Liver (tissue), 9 donors: ENCODE data around the gene ANO4. TPM values are rescaled to one million over a fixed set of nuclear protein-coding genes. Genes with fewer than 3 reads are reported as not detected.

Source experiments
- DNase-seq: peaks from one replicate; pipeline ENCODE4 v3.0.0-alpha.2; 2017; ENCODE audit warnings: low spot score
- H3K27ac ChIP-seq, 2 donors: one replicate each; pipeline ENCODE4 v1.7.0; 2013; ENCODE audit warnings: inconsistent platforms in 2 of 2, low read length in 2 of 2, control low read depth in 1 of 2, low read depth in 1 of 2, mild to moderate bottlenecking in 1 of 2
- H3K27me3 ChIP-seq, 4 donors: one replicate each; pipeline versions ENCODE4 v1.6.1 to v1.7.0; 2013; ENCODE audit warnings: low read length in 3 of 4, inconsistent platforms in 1 of 4, mild to moderate bottlenecking in 1 of 4, moderate library complexity in 1 of 4; ENCODE audit not compliant: control insufficient read depth in 4 of 4, insufficient read depth in 4 of 4
- H3K36me3 ChIP-seq, 4 donors: one replicate each; pipeline versions ENCODE4 v1.6.1 to v1.7.0; 2013; ENCODE audit warnings: low read length in 3 of 4, mild to moderate bottlenecking in 3 of 4, low read depth in 1 of 4, moderate library complexity in 1 of 4; ENCODE audit not compliant: control insufficient read depth in 4 of 4, insufficient read depth in 3 of 4
- H3K4me1 ChIP-seq, 4 donors: one replicate each; pipeline versions ENCODE4 v1.6.1 to v1.7.0; 2013; ENCODE audit warnings: low read length in 3 of 4, mild to moderate bottlenecking in 3 of 4, moderate library complexity in 1 of 4; ENCODE audit not compliant: control insufficient read depth in 4 of 4, insufficient read depth in 4 of 4
- H3K4me3 ChIP-seq, 3 donors: one replicate each; pipeline versions ENCODE4 v1.6.1 to v1.7.0; 2013; ENCODE audit warnings: low read length in 3 of 3, control low read depth in 1 of 3, low read depth in 1 of 3, mild to moderate bottlenecking in 1 of 3
- H3K9ac ChIP-seq, 2 donors: one replicate each; pipeline ENCODE4 v1.7.0; 2013; ENCODE audit warnings: low read length in 2 of 2, mild to moderate bottlenecking in 2 of 2, moderate library complexity in 2 of 2, control low read depth in 1 of 2, low read depth in 1 of 2
- H3K9me3 ChIP-seq, 4 donors: one replicate each; pipeline versions ENCODE4 v1.6.1 to v1.7.0; 2013; ENCODE audit warnings: low read length in 3 of 4; ENCODE audit not compliant: control insufficient read depth in 4 of 4
- EGR1 ChIP-seq, 2 donors: IDR thresholded peaks; 2 replicates each; pipeline ENCODE4 v1.6.1; 2016 to 2018; ENCODE audit warnings: antibody characterized with exemption in 2 of 2, low read depth in 2 of 2
- FOXA1 ChIP-seq: IDR thresholded peaks from 2 replicates; pipeline ENCODE4 v1.6.1; 2016; ENCODE audit warnings: antibody characterized with exemption
- FOXA2 ChIP-seq: IDR thresholded peaks from 2 replicates; pipeline ENCODE4 v1.6.1; 2016; ENCODE audit warnings: antibody characterized with exemption
- GABPA ChIP-seq, 2 donors: IDR thresholded peaks in 1 of 2; conservative IDR thresholded peaks in 1 of 2; 2 replicates each; pipeline ENCODE4 v1.6.1; 2016; ENCODE audit warnings: antibody characterized with exemption in 2 of 2, mild to moderate bottlenecking in 1 of 2, moderate library complexity in 1 of 2
- HNF4A ChIP-seq, 2 donors: conservative IDR thresholded peaks; 2 replicates each; pipeline ENCODE4 v1.6.1; 2016; ENCODE audit warnings: antibody characterized with exemption in 2 of 2, mild to moderate bottlenecking in 2 of 2
- HNF4G ChIP-seq: IDR thresholded peaks from 2 replicates; pipeline ENCODE4 v1.6.1; 2016; ENCODE audit warnings: antibody characterized with exemption
- NR2F2 ChIP-seq: IDR thresholded peaks from 2 replicates; pipeline ENCODE4 v1.6.1; 2016; ENCODE audit warnings: antibody characterized with exemption
- RAD21 ChIP-seq, 2 donors: IDR thresholded peaks; 2 replicates each; pipeline ENCODE4 v1.6.1; 2016; ENCODE audit warnings: antibody characterized with exemption in 2 of 2, mild to moderate bottlenecking in 2 of 2
- RXRA ChIP-seq, 2 donors: IDR thresholded peaks; 2 replicates each; pipeline ENCODE4 v1.6.1; 2017 to 2018; ENCODE audit warnings: antibody characterized with exemption in 2 of 2, mild to moderate bottlenecking in 1 of 2
- SP1 ChIP-seq: IDR thresholded peaks from 2 replicates; pipeline ENCODE4 v1.6.1; 2018; ENCODE audit warnings: antibody characterized with exemption, mild to moderate bottlenecking
- TAF1 ChIP-seq: conservative IDR thresholded peaks from 2 replicates; pipeline ENCODE4 v1.6.1; 2016; ENCODE audit warnings: antibody characterized with exemption, mild to moderate bottlenecking
- WGBS: extraction: QIAGEN DNeasy Blood & Tissue Kit; methylation state at CpG from one replicate; pipeline ENCODE4 v1.1.7; 2013; 5-methylcytosine and 5-hydroxymethylcytosine counted together
- polyA plus RNA-seq, 2 donors: library from polyadenylated mRNA; stranded (reverse) in 1 of 2; unstranded in 1 of 2; fragments of 200-250 nt in 1 of 2; fragments of >200 nt in 1 of 2; fragmentation: Nextera tagmentation in 1 of 2; extraction: Ambion mirVana in 1 of 2; gene quantifications; one replicate each; pipeline versions ENCODE4 v1.2.1 to v1.2.3, GENCODE V29; 2013 to 2015
- total RNA-seq, 2 donors: library from RNA; depleted of rRNA; stranded (reverse); fragments of >200 nt; gene quantifications; one replicate each; pipeline ENCODE4 v1.2.3, GENCODE V29; 2014
- TF ChIP-seq, protein P1 (sequence below): fragments of 150-350 bp; IDR thresholded peaks from 2 replicates; pipeline ENCODE4 v1.5.1; 2017; ENCODE audit warnings: improper control_type of control experiment, low read depth, low read length; ENCODE audit not compliant: missing input control
- TF ChIP-seq, protein P2 (sequence below): IDR thresholded peaks from 2 replicates; pipeline ENCODE4 v1.6.1; 2016; ENCODE audit warnings: antibody characterized with exemption
- TF ChIP-seq, protein P3 (sequence below): IDR thresholded peaks from 2 replicates; pipeline ENCODE4 v1.6.1; 2016; ENCODE audit warnings: antibody characterized with exemption
- TF ChIP-seq, protein P4 (sequence below): IDR thresholded peaks from 2 replicates; pipeline ENCODE4 v1.6.1; 2016; ENCODE audit warnings: antibody characterized with exemption
- TF ChIP-seq, protein P5 (sequence below): IDR thresholded peaks from 2 replicates; pipeline ENCODE4 v1.6.1; 2016; ENCODE audit warnings: antibody characterized with exemption, mild to moderate bottlenecking
- donor health status: healthy.
- donor health status: healthy.
- donor health status: healthy.
- donor health status: healthy.
- donor health status: healthy.

Gene ANO4
- total and polyA plus RNA-seq, 4 donors: 0.08 to 2.2 (median 0.17) TPM; not detected in 1

DNA sequence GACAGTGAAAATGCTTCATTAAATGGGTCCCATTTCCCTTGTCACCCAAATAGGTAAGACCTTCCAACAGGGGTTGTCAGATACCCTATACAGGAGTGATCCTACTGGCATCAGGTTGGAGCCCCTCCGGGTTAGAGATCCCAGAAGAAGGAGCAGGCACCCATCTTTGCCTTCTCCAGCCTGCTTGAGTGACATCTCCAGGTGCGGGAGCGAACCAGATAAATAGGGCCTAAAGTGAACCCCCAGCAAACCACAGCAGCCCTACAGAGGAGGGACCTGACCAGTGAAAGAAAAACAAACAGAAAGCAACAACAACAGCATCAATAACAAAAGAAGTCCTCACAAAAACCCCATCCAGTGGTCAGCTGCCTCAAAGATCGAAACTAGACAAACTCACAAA lies 233.2 kb downstream of the ANO4 start (continued):
- TF ChIP-seq, protein P1, sequence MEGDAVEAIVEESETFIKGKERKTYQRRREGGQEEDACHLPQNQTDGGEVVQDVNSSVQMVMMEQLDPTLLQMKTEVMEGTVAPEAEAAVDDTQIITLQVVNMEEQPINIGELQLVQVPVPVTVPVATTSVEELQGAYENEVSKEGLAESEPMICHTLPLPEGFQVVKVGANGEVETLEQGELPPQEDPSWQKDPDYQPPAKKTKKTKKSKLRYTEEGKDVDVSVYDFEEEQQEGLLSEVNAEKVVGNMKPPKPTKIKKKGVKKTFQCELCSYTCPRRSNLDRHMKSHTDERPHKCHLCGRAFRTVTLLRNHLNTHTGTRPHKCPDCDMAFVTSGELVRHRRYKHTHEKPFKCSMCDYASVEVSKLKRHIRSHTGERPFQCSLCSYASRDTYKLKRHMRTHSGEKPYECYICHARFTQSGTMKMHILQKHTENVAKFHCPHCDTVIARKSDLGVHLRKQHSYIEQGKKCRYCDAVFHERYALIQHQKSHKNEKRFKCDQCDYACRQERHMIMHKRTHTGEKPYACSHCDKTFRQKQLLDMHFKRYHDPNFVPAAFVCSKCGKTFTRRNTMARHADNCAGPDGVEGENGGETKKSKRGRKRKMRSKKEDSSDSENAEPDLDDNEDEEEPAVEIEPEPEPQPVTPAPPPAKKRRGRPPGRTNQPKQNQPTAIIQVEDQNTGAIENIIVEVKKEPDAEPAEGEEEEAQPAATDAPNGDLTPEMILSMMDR: no peak
- TF ChIP-seq RXRA (IDR thresholded peaks at IDR 0.05): no peak
- TF ChIP-seq, protein P2, sequence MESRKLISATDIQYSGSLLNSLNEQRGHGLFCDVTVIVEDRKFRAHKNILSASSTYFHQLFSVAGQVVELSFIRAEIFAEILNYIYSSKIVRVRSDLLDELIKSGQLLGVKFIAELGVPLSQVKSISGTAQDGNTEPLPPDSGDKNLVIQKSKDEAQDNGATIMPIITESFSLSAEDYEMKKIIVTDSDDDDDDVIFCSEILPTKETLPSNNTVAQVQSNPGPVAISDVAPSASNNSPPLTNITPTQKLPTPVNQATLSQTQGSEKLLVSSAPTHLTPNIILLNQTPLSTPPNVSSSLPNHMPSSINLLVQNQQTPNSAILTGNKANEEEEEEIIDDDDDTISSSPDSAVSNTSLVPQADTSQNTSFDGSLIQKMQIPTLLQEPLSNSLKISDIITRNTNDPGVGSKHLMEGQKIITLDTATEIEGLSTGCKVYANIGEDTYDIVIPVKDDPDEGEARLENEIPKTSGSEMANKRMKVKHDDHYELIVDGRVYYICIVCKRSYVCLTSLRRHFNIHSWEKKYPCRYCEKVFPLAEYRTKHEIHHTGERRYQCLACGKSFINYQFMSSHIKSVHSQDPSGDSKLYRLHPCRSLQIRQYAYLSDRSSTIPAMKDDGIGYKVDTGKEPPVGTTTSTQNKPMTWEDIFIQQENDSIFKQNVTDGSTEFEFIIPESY: no peak
- no peak for TF ChIP-seq FOXA2
- TF ChIP-seq EGR1 (IDR thresholded peaks at IDR 0.05; ENCODE audit: low read depth in 2 of 2): no peak
- TF ChIP-seq GABPA (IDR thresholded peaks at IDR 0.05 in 1 of 2, conservative IDR thresholded peaks at IDR 0.05 in 1 of 2): no peak

DNA sequence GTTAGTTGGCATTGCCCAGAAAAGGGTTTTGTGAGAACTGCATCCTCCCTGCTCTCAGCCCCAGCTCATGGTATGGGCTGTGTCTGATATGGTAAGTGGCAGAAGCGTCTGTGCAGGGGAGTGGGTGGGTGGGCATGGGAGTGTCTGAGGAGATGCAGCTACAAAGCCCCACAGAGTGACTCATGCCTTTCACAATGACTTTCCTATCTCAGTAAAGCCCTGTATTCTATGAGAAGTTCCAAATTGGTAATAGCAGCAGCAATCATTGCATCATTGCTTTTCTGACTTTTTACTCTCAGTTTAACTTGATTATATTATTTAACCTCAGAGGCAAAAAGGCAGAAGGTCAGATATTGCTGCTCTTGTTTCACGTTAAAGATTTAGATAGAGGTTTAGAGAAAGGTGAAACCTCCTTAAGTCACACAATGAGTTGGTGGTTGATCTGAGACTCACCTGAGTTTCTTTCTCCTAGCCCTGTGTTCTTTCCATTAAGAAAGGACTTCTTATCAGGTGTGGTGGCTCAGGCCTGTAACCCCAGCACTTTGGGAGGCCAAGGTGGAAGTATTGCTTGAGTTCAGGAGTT lies 243.8 kb downstream of the ANO4 start:
- DNase-seq: no peak
- Histone ChIP-seq H3K9me3 (no peaks in the 10 kb centered on the region), H3K27me3 (no peaks in the 10 kb centered on the region), H3K36me3 (no peaks in the 10 kb centered on the region), H3K9ac (no peak overlapping the region), H3K27ac (no peak overlapping the region), H3K4me1 (no peaks in the 10 kb centered on the region), H3K4me3 (no peak overlapping the region)
- TF ChIP-seq, protein P3, sequence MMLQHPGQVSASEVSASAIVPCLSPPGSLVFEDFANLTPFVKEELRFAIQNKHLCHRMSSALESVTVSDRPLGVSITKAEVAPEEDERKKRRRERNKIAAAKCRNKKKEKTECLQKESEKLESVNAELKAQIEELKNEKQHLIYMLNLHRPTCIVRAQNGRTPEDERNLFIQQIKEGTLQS: no peak
- no peak for TF ChIP-seq HNF4A (conservative IDR thresholded peaks at IDR 0.05)
- no peak for TF ChIP-seq SP1
- TF ChIP-seq EGR1 (IDR thresholded peaks at IDR 0.05; ENCODE audit: low read depth in 2 of 2): no peak
- TF ChIP-seq FOXA2: no peak
- TF ChIP-seq, protein P4, sequence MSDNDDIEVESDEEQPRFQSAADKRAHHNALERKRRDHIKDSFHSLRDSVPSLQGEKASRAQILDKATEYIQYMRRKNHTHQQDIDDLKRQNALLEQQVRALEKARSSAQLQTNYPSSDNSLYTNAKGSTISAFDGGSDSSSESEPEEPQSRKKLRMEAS: no peak
- no peak for TF ChIP-seq RAD21 (IDR thresholded peaks at IDR 0.05)
- 69% methylated on average over 2 of the region's 2 CpGs for WGBS

DNA sequence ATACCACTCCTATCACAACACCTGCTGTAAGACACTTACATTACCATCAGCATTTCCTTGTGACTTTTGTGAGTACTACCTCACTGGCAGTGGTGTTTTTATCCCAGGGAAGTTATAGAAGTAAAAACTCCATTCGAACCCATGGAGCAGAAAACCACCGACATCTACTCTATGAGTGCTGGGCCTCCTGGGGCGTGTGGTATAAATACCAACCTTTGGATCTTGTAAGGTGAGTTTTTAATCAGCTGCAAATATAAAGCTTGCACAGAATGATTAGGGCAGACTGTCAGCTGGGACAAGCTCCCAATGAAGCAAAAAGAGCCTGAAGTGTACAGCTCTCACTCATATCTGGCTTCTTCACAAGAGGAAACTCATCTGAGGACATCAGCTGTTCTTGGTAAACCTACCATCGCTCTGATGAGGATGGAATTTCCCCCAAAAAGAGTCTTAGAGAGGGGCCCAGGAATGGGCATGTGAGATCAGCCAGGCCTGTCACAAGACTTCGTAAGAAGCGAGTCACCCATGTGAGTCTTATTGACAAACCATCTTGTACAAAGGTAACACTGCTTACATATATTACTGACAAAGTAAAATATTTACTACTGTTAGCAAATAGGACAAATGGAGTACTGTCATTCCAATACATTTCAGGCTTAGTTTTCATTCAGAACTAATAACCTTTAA lies 245.4 kb downstream of the ANO4 start:
- Histone ChIP-seq H3K9ac (no peak overlapping the region), H3K4me1 (no peaks in the 10 kb centered on the region), H3K9me3 (no peaks in the 10 kb centered on the region), H3K27ac (no peak overlapping the region), H3K4me3 (no peak overlapping the region), H3K36me3 (no peaks in the 10 kb centered on the region), H3K27me3 (no peaks in the 10 kb centered on the region)
- 74% methylated on average over 6 of the region's 6 CpGs for WGBS
- no peak for DNase-seq
- TF ChIP-seq FOXA2 (no peak), FOXA1 (no peak), EGR1 (IDR thresholded peaks at IDR 0.05; ENCODE audit: low read depth in 2 of 2) (no peak), TAF1 (no peak), SP1 (no peak), NR2F2 (no peak), HNF4G (no peak), GABPA (IDR thresholded peaks at IDR 0.05 in 1 of 2, conservative IDR thresholded peaks at IDR 0.05 in 1 of 2) (no peak), HNF4A (conservative IDR thresholded peaks at IDR 0.05) (no peak)
- TF ChIP-seq, protein P2: no peak
- TF ChIP-seq, protein P4: no peak
- TF ChIP-seq, protein P5, sequence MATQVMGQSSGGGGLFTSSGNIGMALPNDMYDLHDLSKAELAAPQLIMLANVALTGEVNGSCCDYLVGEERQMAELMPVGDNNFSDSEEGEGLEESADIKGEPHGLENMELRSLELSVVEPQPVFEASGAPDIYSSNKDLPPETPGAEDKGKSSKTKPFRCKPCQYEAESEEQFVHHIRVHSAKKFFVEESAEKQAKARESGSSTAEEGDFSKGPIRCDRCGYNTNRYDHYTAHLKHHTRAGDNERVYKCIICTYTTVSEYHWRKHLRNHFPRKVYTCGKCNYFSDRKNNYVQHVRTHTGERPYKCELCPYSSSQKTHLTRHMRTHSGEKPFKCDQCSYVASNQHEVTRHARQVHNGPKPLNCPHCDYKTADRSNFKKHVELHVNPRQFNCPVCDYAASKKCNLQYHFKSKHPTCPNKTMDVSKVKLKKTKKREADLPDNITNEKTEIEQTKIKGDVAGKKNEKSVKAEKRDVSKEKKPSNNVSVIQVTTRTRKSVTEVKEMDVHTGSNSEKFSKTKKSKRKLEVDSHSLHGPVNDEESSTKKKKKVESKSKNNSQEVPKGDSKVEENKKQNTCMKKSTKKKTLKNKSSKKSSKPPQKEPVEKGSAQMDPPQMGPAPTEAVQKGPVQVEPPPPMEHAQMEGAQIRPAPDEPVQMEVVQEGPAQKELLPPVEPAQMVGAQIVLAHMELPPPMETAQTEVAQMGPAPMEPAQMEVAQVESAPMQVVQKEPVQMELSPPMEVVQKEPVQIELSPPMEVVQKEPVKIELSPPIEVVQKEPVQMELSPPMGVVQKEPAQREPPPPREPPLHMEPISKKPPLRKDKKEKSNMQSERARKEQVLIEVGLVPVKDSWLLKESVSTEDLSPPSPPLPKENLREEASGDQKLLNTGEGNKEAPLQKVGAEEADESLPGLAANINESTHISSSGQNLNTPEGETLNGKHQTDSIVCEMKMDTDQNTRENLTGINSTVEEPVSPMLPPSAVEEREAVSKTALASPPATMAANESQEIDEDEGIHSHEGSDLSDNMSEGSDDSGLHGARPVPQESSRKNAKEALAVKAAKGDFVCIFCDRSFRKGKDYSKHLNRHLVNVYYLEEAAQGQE: no peak
